Measurements from ENCODE around the gene AP2A2.

- no peak for TF ChIP-seq CTCF (IDR thresholded peaks at IDR 0.05)
- TF ChIP-seq POLR2A (IDR thresholded peaks at IDR 0.05): no peak
Observed at GRCh38 chr11:1030086-1030485, 104.4 kb downstream of the AP2A2 start.
